ENCODE results near the gene SLC29A3.

- TF ChIP-seq CTCF (optimal IDR thresholded peaks at IDR 0.05 in 1 of 3, IDR thresholded peaks at IDR 0.05 in 1 of 3, conservative IDR thresholded peaks at IDR 0.05 in 1 of 3; ENCODE audit: extremely low read depth in 1 of 3, insufficient read depth in 2 of 3, low read length in 3 of 3) = no peak
- no peak for TF ChIP-seq EZH2 (IDR thresholded peaks at IDR 0.05; ENCODE audit: low read length)
These were observed 89.6 kb downstream of the SLC29A3 start for GRCh38 chr10:71408436-71409225.
